HG03280 (cell line): Measurements from ENCODE around the gene UTS2R.
A peak's percentile ranks its signal among the peaks of the same experiment; 100 is the strongest.
"Not testable (repeated sequence)": the region's sequence is repeated elsewhere in the genome, so short reads cannot be mapped to it uniquely, and the experiment has no call there.

ENCODE experiments used
- ATAC-seq: cut with Tn5 transposase; IDR thresholded peaks from one replicate; pipeline ENCODE4 v1.9.1; 2021; ENCODE audit warnings: mild to moderate bottlenecking, moderate library complexity; ENCODE audit not compliant: unreplicated experiment

UTS2R gene

GRCh38 chr17:82353484-82353883 lies 18.1 kb upstream of the UTS2R start:
- ATAC-seq = no peak

GRCh38 chr17:82354804-82355308 lies 16.7 kb upstream of the UTS2R start:
- no peak for ATAC-seq

- no peak for ATAC-seq
These were observed 15.7 kb upstream of the UTS2R start for GRCh38 chr17:82355770-82356427.

DNA sequence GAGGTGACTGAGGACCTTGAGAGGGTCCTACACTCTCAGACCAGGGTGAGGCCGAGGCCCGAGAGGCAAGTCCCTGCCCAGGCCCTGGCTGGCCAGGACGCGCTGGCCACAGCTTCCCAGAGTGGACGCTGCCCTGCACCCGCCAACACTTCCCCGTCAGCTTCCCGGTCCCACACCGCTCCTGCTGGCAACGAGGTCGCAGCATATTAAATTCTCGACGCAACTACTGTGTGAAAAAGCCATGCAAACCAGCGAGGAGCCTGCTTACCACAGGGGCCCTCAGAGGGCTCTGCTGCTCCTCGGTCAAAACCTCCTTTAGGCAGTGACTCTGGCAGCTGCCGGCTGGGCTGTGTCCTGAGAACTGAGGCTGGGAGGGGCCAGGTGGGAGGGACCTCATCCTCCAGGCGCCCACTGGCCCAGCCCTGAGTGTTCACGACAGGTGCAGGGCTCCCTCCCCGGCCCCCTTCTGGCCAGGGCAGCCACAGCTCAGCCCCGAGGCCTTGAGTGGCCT lies 14.7 kb upstream of the UTS2R start:
- no peak for ATAC-seq

- ATAC-seq = no peak
These were observed 14.2 kb upstream of the UTS2R start for GRCh38 chr17:82357394-82357793.

DNA sequence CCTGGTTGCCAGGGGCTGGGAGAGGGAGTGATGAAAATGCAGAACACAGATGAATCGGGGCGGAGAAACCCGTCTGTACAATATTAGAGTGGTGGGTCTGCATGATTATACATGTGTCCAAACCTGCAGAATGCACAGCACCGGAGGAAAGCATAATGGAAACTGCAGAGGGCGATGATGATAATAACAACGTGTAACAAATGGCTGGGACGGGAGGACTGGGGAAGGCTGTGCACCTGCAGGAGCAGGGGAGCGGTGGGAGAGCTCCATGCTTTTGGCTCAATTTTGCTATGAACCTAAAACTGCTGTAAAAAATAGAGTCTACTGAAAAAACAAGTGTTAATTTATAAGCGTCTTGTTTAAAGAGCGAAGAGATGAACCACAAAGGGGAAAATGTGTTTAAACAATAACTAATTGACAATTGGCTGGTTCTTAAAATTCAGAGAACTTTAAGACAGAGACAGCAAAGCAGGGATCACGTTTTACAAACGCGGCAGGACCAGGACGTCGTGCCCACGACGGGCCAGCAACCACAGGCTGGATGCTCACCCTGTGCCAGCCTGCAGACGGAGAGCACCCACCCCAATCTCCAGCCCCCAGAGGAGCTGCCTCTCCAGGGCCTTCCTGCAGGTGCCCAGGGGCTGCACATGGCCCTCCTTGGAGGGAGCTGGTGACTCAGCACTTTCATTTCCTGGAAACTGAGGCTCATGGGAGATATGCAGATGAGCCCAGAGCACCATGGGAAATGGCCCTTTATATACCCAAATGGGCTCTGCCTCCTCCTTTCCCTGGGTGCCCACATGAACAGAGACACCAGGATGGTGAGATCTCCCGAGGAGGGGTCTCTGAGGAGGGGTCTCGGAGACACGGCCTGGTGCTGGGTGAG lies 12.9 kb upstream of the UTS2R start, which contains the start of gene TEX19:
TEX19 (plus strand) TSS at position 783 of the 886 bp plus-strand sequence. CDS start 2,904 bp downstream, outside the sequence.
- no peak for ATAC-seq

DNA sequence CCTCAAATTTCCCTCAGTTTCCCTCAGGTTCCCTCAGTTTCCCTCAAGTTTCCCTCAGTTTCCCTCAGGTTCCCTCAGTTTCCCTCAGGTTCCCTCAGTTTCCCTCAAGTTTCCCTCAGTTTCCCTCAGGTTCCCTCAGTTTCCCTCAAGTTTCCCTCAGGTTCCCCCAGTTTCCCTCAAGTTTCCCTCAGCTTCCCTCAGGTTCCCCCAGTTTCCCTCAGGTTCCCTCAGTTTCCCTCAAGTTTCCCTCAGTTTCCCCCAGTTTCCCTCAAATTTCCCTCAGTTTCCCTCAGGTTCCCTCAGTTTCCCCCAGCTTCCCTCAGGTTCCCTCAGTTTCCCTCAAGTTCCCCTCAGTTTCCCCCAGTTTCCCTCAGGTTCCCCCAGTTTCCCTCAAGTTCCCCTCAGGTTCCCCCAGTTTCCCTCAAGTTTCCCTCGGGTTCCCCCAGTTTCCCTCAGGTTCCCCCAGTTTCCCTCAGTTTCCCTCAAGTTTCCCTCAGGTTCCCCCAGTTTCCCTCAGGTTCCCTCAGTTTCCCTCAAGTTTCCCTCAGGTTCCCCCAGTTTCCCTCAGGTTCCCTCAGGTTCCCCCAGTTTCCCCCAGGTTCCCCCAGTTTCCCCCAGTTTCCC lies 12.0 kb upstream of the UTS2R start:
- not testable (repeated sequence) for ATAC-seq

DNA sequence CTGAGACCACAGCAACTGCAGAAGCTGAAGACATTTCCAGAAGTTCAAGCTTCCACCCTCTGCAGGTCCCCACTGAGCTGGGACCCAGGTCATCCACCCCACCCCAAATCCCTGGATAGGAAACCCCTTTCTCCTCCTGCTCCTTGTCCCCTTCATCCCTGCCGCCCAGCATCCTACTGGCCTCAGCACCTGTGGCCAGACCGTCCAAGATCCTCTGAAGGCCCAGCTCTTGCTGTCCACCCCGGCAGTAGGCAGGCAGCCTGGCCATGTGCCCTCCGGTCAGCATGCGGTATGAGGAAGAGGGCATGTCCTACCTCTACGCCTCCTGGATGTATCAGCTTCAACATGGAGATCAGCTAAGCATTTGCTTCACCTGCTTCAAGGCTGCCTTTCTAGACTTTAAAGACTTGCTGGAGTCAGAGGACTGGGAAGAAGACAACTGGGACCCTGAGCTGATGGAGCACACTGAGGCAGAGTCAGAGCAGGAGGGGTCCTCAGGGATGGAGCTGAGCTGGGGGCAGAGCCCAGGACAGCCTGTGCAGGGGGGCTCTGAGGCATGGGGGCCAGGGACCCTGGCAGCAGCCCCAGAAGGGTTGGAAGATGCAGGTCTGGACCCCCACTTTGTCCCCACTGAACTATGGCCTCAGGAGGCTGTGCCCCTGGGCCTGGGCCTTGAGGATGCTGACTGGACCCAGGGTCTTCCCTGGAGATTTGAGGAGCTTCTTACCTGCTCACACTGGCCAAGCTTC lies 9.5 kb upstream of the UTS2R start:
- ATAC-seq = no peak

- no peak for ATAC-seq
These were observed 5.8 kb upstream of the UTS2R start for GRCh38 chr17:82365606-82366295.

DNA sequence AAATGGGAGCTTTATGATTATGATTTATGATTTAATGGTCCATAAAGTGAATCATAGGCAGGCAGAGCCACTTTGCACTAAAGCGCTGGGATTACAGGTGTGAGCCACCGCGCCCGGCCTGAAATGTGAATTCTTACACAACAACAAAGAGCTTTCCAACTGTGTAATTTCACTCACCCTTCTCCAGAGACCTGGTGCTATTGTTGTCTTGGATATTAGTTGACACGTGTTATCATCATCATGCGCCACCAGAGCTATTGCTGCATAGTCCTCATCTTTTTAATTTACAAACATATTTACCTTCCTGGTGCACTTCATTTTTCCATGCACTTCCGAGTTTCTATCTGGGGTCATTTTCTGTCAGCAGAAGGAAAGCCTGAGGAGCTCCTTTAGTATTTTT lies 4.8 kb upstream of the UTS2R start:
- no peak for ATAC-seq

- ATAC-seq = no peak
These were observed 3.6 kb upstream of the UTS2R start for GRCh38 chr17:82367724-82368524.

- ATAC-seq = no peak
These were observed 2.4 kb upstream of the UTS2R start for GRCh38 chr17:82369211-82369610.

- ATAC-seq = peak; percentile 57
These were observed 863 bp upstream of the UTS2R start for GRCh38 chr17:82370471-82371332.

DNA sequence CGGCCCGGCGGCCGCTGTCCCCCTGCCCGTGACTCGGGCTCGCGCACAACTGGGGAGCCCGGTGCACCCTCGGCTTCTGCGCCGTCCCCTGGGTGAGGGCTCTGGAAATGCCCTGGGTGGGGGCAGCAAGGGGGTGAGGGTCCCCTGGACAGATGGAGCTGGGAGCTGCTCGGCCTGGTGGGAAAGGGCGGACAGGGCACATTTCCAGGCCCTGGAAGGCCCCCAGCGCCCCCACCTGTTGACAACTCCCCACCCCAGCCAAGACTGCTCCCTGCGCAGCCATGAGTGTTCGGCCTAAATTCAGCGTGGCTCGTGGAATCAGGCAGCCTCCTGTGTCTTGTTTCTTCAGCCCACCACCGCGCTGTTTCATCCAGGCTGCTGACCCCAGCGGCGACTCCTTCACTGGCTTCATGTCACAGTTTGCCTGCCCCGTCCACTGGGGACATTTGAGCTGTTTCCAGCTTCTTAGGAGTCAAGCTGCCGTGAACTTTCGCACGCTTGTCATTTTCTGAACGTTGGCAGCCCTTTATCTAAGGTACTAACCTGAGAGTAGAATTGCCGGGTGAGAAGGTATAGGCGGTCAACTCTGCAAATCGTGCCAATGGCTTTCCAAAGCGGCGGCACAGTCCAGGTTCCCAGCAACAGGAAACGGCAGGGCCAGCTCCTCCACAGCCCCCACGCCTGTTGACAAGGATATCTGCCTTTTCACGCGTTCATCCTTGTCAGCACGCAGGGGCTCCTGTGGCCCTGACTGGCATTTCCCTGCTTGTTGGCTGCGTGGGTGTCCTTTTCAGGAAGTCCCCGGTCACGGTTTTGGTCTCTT lies 895 bp downstream of the UTS2R start:
- ATAC-seq = no peak

DNA sequence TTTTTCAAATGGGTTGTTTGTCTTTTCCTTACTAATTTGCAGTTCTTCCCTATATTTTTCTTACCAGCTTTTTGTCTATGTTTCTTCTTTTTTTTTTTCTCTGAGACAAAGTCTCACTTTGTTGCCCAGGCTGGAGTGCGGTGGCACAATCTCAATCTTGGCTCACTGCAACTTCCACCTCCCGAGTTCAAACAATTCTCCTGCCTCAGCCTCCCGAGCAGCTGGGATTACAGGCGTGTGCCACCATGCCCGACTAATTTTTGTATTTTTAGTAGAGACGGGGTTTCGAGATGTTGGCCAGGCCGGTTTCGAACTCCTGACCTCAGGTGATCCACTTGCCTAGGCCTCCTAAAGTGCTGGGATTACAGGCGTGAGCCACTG lies 1.5 kb downstream of the UTS2R start:
- not testable (repeated sequence) for ATAC-seq

DNA sequence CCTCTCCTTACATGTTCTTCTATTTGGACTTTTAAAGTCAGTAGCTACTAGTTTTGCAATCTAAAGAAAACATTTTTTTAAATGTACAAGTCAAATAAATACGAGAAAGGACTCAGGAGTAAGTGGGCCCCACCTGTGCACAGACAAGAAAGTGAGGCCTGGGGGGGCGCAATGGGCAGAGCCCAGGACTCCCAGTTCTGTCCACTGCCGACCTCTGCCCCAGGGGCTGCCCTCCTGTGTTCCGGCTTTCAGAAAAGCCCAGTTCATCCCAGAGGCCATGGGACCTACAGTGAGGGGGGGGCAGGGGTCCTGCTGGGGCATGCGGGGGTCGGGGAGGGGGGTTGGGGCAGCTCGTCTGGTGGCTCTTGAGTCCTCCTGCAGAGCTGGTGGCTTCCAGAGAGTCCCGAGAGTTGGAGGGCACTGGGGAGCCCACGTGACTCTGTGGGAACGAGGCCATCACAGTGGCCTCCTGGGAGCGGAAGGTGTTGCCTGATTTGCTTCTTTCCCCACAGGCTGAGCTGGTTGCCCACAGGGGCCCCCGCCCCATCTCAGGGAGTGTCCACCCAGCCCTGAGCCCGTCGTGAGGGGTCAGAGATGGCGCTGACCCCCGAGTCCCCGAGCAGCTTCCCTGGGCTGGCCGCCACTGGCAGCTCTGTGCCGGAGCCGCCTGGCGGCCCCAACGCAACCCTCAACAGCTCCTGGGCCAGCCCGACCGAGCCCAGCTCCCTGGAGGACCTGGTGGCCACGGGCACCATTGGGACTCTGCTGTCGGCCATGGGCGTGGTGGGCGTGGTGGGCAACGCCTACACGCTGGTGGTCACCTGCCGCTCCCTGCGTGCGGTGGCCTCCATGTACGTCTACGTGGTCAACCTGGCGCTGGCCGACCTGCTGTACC lies 2.4 kb downstream of the UTS2R start:
- no peak for ATAC-seq
